Dermis blood vessel endothelial cell (primary cell): Measurements from ENCODE around the gene PEX14. TPM values are rescaled to one million over a fixed set of nuclear protein-coding genes. Genes with fewer than 3 reads are reported as not detected.

Experiments
- DNase-seq: peaks from one replicate; pipeline ENCODE4 v3.0.0; 2010
- total RNA-seq: library from RNA; depleted of rRNA; stranded (reverse); fragments of >200 nt; gene quantifications from 2 replicates; pipeline ENCODE4 v1.2.3, GENCODE V29; 2014

The PEX14 gene
- total RNA-seq, 1 donor from 2014 or later: 9.9 TPM

DNA sequence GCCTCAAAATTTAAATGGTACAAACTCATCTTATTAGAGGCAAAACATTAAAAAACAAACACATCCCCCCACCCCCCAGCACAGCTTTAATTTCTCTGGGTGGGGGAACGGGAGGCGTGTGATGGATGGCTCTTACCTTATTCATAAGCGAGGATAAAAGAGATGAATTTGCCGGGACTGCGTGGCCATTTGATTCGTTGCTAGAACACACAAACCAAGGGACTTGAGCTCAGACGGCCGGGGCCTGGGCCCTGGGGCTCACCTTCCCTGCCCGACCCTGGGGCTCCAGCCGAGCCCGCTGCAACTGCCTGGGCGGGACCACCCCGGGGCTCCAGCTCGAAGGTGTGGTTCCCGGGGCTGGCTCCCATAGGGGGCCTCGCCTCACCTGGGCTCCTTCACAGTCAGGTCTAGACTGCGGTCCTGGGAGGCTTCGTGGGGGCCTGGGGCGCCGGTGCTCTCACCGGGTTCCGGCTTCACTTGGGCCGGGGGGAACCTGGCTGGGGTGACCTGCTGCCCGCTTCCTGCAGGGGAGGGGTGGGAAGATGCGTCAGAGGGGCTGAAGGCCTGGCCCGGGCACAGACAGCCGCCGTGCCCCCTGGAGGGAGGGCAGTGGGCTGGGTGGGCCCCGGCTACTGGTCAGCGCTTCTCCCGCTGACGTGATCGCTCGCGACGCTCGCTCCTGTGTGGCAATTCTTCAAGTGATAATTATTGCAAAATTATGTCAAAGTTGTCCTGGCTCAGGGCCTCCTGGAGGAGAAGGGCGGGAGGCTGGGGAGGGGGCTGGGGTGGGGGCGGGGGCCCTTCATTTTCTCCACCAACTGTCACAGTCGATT lies 176.0 kb downstream of the PEX14 start:
- DNase-seq: no peak

DNA sequence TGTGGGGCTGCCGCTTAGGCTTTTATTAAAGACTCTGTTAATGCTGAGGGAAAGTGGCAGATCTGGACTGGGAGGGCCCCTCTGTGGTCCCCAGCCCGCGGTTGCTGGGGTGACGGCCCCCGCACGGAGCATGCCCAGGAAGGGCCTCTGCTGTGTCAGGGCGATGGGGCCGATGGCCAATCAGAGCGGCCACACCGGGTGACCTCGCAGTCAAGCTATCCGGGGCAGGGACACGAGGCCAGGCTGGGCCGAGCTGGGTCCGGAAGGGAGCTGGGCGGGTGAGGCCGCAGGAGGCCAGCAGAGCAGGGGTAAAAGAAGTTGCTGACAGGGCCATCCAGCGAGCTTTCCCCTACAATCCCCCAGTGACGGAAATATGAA lies 176.6 kb downstream of the PEX14 start:
- DNase-seq: no peak

GRCh38 chr1:10651793-10652192 lies 177.0 kb downstream of the PEX14 start:
- DNase-seq: no peak

GRCh38 chr1:10652626-10653025 lies 177.9 kb downstream of the PEX14 start:
- no peak for DNase-seq

GRCh38 chr1:10653370-10654125 lies 178.8 kb downstream of the PEX14 start:
- DNase-seq: no peak

DNA sequence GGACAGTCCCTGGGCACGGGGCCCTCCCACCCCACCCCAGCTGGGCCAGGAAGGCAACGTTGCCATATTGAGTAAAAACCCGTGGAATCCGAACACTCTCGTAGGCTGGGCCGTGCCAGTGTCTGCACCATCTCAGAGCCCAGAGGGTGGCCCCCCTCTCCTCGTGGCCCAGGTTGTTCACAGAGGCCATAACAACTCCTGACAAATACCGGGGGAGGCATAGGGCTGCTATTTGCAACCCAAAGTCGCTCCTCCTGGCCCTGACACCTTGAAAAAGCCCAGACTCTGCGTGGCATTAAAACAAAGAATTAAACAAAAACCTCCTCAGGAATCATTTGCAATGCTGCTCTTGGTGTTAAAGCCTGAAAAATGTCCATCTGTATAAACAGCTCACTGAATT lies 180.3 kb downstream of the PEX14 start:
- no peak for DNase-seq

- no peak for DNase-seq
Measured at GRCh38 chr1:10656431-10656830, 181.7 kb downstream of the PEX14 start.

DNA sequence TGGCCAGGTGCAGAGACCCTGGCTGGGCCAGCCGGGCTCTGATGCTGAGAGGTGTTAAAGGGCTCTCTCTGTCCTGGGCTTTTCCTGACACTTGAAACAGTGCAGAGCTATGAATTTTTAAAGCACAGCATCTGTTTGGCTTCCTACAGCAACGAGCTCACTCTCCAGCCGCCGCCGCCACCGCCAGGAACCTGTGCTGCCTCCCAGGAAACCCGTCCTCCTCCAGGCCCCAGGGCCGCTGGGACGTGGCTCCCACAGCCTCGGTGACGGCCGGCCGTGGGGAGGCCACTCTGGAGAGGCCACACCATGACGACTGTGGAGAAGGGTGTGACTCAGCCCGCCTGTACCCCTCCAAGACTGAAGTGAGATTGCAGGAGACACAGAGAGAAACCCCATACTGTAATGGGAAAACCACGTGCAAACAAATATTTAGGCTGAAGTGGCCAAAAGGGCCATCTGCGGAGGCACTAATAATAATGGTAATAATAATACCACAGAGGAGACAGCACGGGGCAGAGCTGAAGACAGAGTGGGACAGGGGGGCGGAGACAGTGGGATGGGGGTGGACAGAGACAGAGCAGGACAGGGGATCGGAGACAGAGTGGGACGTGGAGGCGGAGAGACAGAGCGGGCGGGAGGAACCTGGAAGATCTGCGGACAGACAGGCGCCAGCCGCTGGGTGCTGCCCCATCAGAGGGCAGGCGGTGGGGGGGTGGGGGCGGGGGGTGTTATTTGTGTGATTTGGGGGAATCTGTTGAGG lies 182.5 kb downstream of the PEX14 start:
- DNase-seq: no peak

DNA sequence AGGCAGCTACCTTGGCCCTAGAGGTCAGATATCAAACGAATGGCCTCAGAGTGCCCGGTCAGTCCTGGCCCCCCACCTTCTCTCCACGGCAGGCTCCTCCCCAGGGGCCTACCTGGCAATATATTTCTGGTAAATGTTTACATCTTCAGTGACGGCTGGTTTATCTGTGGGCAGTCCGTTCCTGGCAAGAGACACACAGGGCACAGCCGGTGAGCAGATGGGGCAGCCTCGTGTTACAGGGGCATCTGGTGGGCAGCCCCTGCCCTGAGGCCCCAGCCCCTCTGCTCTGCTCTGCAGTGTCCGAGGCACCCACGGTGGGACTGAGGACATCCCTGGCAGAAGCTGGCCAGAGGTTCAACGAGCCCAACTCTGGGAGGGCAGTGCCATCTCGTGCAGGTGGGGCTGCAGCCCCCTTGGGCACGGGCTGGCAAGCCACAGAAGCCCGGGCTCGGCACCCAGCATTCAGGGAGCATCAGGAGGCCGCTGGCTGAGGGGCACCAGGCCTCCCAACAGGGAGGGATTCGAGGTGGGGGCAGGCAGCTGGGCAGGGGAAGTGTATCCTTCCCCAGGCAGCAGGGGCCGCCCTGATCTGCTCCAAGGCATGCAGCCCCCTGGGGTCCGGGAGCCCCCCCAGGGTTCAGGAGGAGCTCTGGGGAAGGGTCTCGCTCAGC lies 183.8 kb downstream of the PEX14 start:
- no peak for DNase-seq

- DNase-seq: no peak
Measured at GRCh38 chr1:10659218-10659617, 184.5 kb downstream of the PEX14 start.

- no peak for DNase-seq
Measured at GRCh38 chr1:10659646-10660540, 185.1 kb downstream of the PEX14 start.

DNA sequence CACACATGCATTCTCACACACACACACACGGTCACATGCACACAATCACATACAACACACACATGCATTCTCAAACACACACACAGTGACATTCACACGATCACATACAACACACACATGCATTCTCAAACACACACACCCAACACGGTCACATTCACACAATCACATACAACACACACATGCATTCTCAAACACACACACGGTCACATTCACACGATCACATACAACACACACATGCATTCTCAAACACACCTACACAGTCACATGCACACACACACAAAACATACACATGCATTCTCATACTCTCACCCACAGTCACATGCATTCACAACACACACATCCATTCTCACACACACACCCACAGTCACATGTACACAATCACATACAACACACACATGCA lies 186.7 kb downstream of the PEX14 start:
- no peak for DNase-seq

GRCh38 chr1:10662090-10662688 lies 187.4 kb downstream of the PEX14 start:
- no peak for DNase-seq

- no peak for DNase-seq
Measured at GRCh38 chr1:10662824-10663677, 188.3 kb downstream of the PEX14 start.

- DNase-seq: no peak
Measured at GRCh38 chr1:10663678-10664035, 188.9 kb downstream of the PEX14 start.

DNA sequence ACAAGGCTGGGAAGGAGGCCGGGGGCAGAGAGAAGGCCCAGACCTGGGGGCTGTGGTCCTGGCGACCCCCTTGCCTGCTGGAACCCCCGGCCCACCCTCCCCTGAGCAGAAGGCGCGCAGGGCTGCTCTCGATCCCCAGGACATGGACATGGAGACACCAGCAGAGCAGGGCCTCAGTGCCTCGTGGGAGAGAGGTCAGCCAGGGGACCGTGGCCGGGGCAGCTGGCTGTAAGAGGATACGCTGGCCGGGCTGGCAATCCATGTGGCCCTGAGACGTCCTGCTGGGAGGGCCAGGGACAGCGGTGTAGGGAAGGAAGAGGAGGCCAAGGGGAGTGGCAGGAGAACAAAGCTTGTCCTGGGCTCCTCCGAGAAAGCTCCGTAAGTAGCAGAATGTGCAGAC lies 189.5 kb downstream of the PEX14 start:
- DNase-seq: no peak

GRCh38 chr1:10665226-10665625 lies 190.5 kb downstream of the PEX14 start:
- no peak for DNase-seq

- DNase-seq: no peak
Measured at GRCh38 chr1:10665930-10666850, 191.4 kb downstream of the PEX14 start.
